ENCODE measurements around the gene SPAG4.

The SPAG4 gene

GRCh38 chr20:35615667-35616464 is at the start of gene SPAG4:
SPAG4 (plus strand) TSS chr20:35615829; CDS start chr20:35616004, 175 bp downstream.
- no peak for DNase-seq (ENCODE audit: low read depth)
- H3K4me3 ChIP-seq (ENCODE audit: low read depth, low read length) = peak within 1 kb of the TSS; percentile 72
- no peak for TF ChIP-seq CTCF (conservative IDR thresholded peaks at IDR 0.05; ENCODE audit: low read depth, low read length)

- TF ChIP-seq CTCF (conservative IDR thresholded peaks at IDR 0.05; ENCODE audit: low read depth, low read length) = peak; percentile 33
- no peak overlapping the region for H3K4me3 ChIP-seq (ENCODE audit: low read depth, low read length)
- no peak for DNase-seq (ENCODE audit: low read depth)
Observed at GRCh38 chr20:35568645-35569044, 47.0 kb upstream of the SPAG4 start.

GRCh38 chr20:35571555-35571954 is 44.1 kb upstream of the SPAG4 start:
- no peak for DNase-seq (ENCODE audit: low read depth)
- TF ChIP-seq CTCF (conservative IDR thresholded peaks at IDR 0.05; ENCODE audit: low read depth, low read length) = no peak
- H3K4me3 ChIP-seq (ENCODE audit: low read depth, low read length) = no peak overlapping the region

- no peak overlapping the region for H3K4me3 ChIP-seq (ENCODE audit: low read depth, low read length)
- no peak for TF ChIP-seq CTCF (conservative IDR thresholded peaks at IDR 0.05; ENCODE audit: low read depth, low read length)
- DNase-seq (ENCODE audit: low read depth) = no peak
Observed at GRCh38 chr20:35572838-35573237, 42.8 kb upstream of the SPAG4 start.

- H3K4me3 ChIP-seq (ENCODE audit: low read depth, low read length) = no peak overlapping the region
- no peak for DNase-seq (ENCODE audit: low read depth)
- no peak for TF ChIP-seq CTCF (conservative IDR thresholded peaks at IDR 0.05; ENCODE audit: low read depth, low read length)
Observed at GRCh38 chr20:35575958-35576357, 39.7 kb upstream of the SPAG4 start.

- H3K4me3 ChIP-seq (ENCODE audit: low read depth, low read length) = no peak overlapping the region
Observed at GRCh38 chr20:35576816-35577215, 38.8 kb upstream of the SPAG4 start.

More at GRCh38 chr20:35576816-35577215, 38.8 kb upstream of the SPAG4 start:
- DNase-seq (ENCODE audit: low read depth) = no peak
- no peak for TF ChIP-seq CTCF (conservative IDR thresholded peaks at IDR 0.05; ENCODE audit: low read depth, low read length)
